SKM-1 treated with dmso at 0.1 percent for 144 hours (cell line): Measurements from ENCODE around the gene CRMP1.
A peak's percentile ranks its signal among the peaks of the same experiment; 100 is the strongest.
"Not testable (repeated sequence)": the region's sequence is repeated elsewhere in the genome, so short reads cannot be mapped to it uniquely, and the experiment has no call there.

Experiments
- DNase-seq: peaks from one replicate; lab custom pipeline; 2025; ENCODE audit not compliant: unreplicated experiment; lab: John Stamatoyannopoulos, UW

Gene CRMP1

GRCh38 chr4:5863461-5864113, 29.3 kb downstream of the CRMP1 start:
- DNase-seq = peak; percentile 39

GRCh38 chr4:5858020-5858769, 34.7 kb downstream of the CRMP1 start:
- DNase-seq = no peak

- no peak for DNase-seq
Measured at GRCh38 chr4:5857199-5857598, 35.7 kb downstream of the CRMP1 start.

GRCh38 chr4:5856362-5856761, 36.5 kb downstream of the CRMP1 start:
- DNase-seq = not testable (repeated sequence)

GRCh38 chr4:5854929-5855328, 38.0 kb downstream of the CRMP1 start:
- DNase-seq = no peak

- DNase-seq = no peak
Measured at GRCh38 chr4:5852523-5853202, 40.2 kb downstream of the CRMP1 start.

- DNase-seq = no peak
Measured at GRCh38 chr4:5851637-5852301, 41.1 kb downstream of the CRMP1 start.

GRCh38 chr4:5845035-5845905, 47.6 kb downstream of the CRMP1 start:
- no peak for DNase-seq

- no peak for DNase-seq
Measured at GRCh38 chr4:5843573-5844530, 49.0 kb downstream of the CRMP1 start.

- no peak for DNase-seq
Measured at GRCh38 chr4:5842456-5842855, 50.4 kb downstream of the CRMP1 start.

- no peak for DNase-seq
Measured at GRCh38 chr4:5839751-5840674, 52.9 kb downstream of the CRMP1 start.

GRCh38 chr4:5839332-5839731, 53.6 kb downstream of the CRMP1 start:
- DNase-seq = no peak

GRCh38 chr4:5837483-5837882, 55.4 kb downstream of the CRMP1 start:
- DNase-seq = not testable (repeated sequence)

GRCh38 chr4:5836943-5837342, 55.9 kb downstream of the CRMP1 start:
- no peak for DNase-seq

GRCh38 chr4:5828005-5828391, 64.9 kb downstream of the CRMP1 start:
- DNase-seq = no peak

- DNase-seq = peak; percentile 39
Measured at GRCh38 chr4:5827108-5828004, 65.5 kb downstream of the CRMP1 start.

- no peak for DNase-seq
Measured at GRCh38 chr4:5826437-5827107, 66.3 kb downstream of the CRMP1 start.
